PC-9 (cell line): Measurements from ENCODE around the gene SDCCAG8. TPM values are rescaled to one million over a fixed set of nuclear protein-coding genes. Genes with fewer than 3 reads are reported as not detected.

Source experiments
- BruUV-seq: library from RNA; stranded (reverse); fragments of 400-500 nt; replicated peaks from 2 replicates; lab custom pipeline; 2021; lab: Mats Ljungman, UMichigan
- CTCF ChIA-PET: fragments of 300-600 bp; sonication (Branson Sonifier 250); formaldehyde crosslinking; loops from one replicate; lab custom pipeline; 2022; ENCODE audit warnings: antibody characterized with exemption; lab: Charles Lee
- POLR2A ChIA-PET: fragments of 300-600 bp; sonication (Branson Sonifier 250); formaldehyde crosslinking; loops from one replicate; lab custom pipeline; 2022; ENCODE audit warnings: antibody characterized with exemption; ENCODE audit not compliant: unreplicated experiment; lab: Charles Lee
- DNase-seq, 2 experiments: peaks; one replicate each; pipeline versions ENCODE4 v3.0.0 to v3.0.0-alpha.2; 2015 to 2022; ENCODE audit warnings: mixed read lengths in 1 of 2
- H2AFZ ChIP-seq: fragments of 200-600 bp; sonication (generic); 2 replicates; pipeline ENCODE4 v1.8.1; 2017; ENCODE audit warnings: antibody characterized with exemption
- H3F3A ChIP-seq: fragments of 200-600 bp; sonication (generic); 2 replicates; pipeline ENCODE4 v1.8.1; 2017; ENCODE audit warnings: antibody characterized with exemption, mild to moderate bottlenecking, low read depth; ENCODE audit not compliant: insufficient read depth
- H3K27ac ChIP-seq: fragments of 200-600 bp; sonication (generic); 2 replicates; pipeline ENCODE4 v1.6.1; 2016; ENCODE audit warnings: mixed run types
- H3K27me3 ChIP-seq: fragments of 200-600 bp; sonication (generic); 2 replicates; pipeline ENCODE4 v1.6.1; 2016; ENCODE audit warnings: low read depth, mixed run types; ENCODE audit not compliant: insufficient read depth
- H3K36me3 ChIP-seq: fragments of 200-600 bp; sonication (generic); 2 replicates; pipeline ENCODE4 v1.6.1; 2016; ENCODE audit warnings: low read depth, mixed run types
- H3K4me1 ChIP-seq: fragments of 200-600 bp; sonication (generic); replicated peaks from 2 replicates; pipeline ENCODE4 v1.6.1; 2016; ENCODE audit warnings: mixed run types; ENCODE audit not compliant: insufficient read depth
- H3K4me2 ChIP-seq: fragments of 200-600 bp; sonication (generic); 2 replicates; pipeline ENCODE4 v1.6.1; 2017; ENCODE audit warnings: mixed run types
- H3K4me3 ChIP-seq: fragments of 200-600 bp; sonication (generic); 2 replicates; pipeline ENCODE4 v1.6.1; 2016; ENCODE audit warnings: mixed run types
- H3K79me2 ChIP-seq: fragments of 200-600 bp; sonication (generic); 2 replicates; pipeline ENCODE4 v1.6.1; 2017; ENCODE audit warnings: low read depth, mixed run types
- H3K9me2 ChIP-seq: fragments of 200-600 bp; sonication (generic); 2 replicates; pipeline ENCODE4 v1.8.1; 2017; ENCODE audit warnings: mild to moderate bottlenecking; ENCODE audit not compliant: insufficient read depth
- H3K9me3 ChIP-seq: fragments of 200-600 bp; sonication (generic); 2 replicates; pipeline ENCODE4 v1.8.1; 2016; ENCODE audit warnings: low read depth; ENCODE audit not compliant: insufficient read depth
- H4K20me1 ChIP-seq: fragments of 200-600 bp; sonication (generic); 2 replicates; pipeline ENCODE4 v1.8.1; 2017; ENCODE audit not compliant: insufficient read depth
- EZH2 ChIP-seq: fragments of 200-600 bp; sonication (generic); IDR thresholded peaks from 2 replicates; pipeline ENCODE4 v1.8.0; 2017; ENCODE audit warnings: antibody characterized with exemption, low read depth
- intact Hi-C: fragments of 100-400 bp; cut with micrococcal nuclease; formaldehyde crosslinking; loops from one replicate; pipeline ENCODE4 v1.10.0; 2022; ENCODE audit not compliant: unreplicated experiment
- total RNA-seq: library from RNA; stranded (reverse); gene quantifications from 2 replicates; pipeline ENCODE4 v1.2.3, GENCODE V29; 2021
- TF ChIP-seq, protein P1 (sequence below): fragments of 200-600 bp; sonication (generic); conservative IDR thresholded peaks from 2 replicates; pipeline ENCODE4 v1.6.1; 2017; ENCODE audit warnings: mixed run types, antibody characterized with exemption, mild to moderate bottlenecking, moderate library complexity

The SDCCAG8 gene
- total RNA-seq, 1 experiment from 2014 or later, result 22.7 TPM

DNA sequence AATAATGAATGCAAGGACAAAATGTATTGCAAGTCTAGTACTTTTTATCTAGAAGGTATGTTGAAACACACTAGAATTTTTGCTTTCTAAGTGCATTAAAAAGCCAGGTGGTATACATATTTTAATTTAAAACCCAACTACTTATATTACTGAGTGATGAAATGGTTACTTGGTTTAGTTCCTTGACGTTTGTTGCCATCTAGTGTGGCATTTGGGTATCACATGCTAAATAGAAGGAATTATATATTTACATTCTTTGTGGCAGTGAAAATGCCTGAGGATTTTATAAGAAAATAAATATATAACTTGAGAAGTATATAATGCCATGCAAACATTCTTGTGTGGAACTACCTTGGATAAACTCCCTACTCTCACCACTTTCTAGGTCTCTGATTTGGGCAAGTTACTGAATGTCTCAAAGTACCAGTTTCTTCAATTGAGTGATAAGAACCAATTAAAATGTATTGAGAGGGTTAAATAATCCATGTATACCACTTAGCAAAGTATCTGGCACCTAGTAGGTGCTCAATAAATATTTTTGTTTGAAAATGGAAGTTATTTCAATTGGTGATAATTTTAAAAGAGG, 69.6 kb downstream of the SDCCAG8 start:
- no peaks in the 10 kb centered on the region for H3K9me2 ChIP-seq
- no peak overlapping the region for H2AFZ ChIP-seq
- H3K4me2 ChIP-seq, result no peak overlapping the region
- TF ChIP-seq EZH2, result no peak
- TF ChIP-seq, protein P1, sequence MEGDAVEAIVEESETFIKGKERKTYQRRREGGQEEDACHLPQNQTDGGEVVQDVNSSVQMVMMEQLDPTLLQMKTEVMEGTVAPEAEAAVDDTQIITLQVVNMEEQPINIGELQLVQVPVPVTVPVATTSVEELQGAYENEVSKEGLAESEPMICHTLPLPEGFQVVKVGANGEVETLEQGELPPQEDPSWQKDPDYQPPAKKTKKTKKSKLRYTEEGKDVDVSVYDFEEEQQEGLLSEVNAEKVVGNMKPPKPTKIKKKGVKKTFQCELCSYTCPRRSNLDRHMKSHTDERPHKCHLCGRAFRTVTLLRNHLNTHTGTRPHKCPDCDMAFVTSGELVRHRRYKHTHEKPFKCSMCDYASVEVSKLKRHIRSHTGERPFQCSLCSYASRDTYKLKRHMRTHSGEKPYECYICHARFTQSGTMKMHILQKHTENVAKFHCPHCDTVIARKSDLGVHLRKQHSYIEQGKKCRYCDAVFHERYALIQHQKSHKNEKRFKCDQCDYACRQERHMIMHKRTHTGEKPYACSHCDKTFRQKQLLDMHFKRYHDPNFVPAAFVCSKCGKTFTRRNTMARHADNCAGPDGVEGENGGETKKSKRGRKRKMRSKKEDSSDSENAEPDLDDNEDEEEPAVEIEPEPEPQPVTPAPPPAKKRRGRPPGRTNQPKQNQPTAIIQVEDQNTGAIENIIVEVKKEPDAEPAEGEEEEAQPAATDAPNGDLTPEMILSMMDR, result peak; percentile 91
- no peaks in the 10 kb centered on the region for H3K36me3 ChIP-seq
- H3K4me1 ChIP-seq, result no peaks in the 10 kb centered on the region
- CTCF ChIA-PET, result no interaction called here
- H3K27ac ChIP-seq, result no peak overlapping the region
- H3K9me3 ChIP-seq, result no peaks in the 10 kb centered on the region
- peak in 1 of 2 experiments; percentile 44 for DNase-seq
- intact Hi-C loops, result loop anchor here (1.0 to 5.0 kb wide), 3 partner anchors 858 to 1305 kb away; no protein-coding TSS in a partner anchor
- no peaks in the 10 kb centered on the region for H3K79me2 ChIP-seq
- POLR2A ChIA-PET, result no interaction called here
- no peaks in the 10 kb centered on the region for H3K27me3 ChIP-seq
- H4K20me1 ChIP-seq, result no peaks in the 10 kb centered on the region
- no TSS peak for BruUV-seq
- H3F3A ChIP-seq, result no peaks in the 10 kb centered on the region
- H3K4me3 ChIP-seq, result no peak overlapping the region

DNA sequence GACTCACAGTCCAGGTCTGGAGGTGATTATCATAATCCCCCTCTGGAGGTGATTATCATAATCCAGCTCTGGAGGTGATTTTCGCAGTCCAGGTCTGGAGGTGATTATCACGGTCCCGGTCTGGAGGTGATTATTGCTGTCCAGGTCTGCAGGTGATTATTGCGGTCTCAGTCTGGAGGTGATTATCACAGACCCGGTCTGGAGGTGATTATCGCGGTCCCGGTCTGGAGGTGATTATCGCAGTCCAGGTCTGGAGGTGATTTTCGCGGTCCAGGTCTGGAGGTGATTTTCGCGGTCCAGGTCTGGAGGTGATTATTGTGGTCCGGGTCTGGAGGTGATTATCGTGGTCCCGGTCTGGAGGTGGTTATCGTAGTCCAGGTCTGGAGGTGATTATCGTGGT, 76.6 kb downstream of the SDCCAG8 start:
- intact Hi-C loops, result no loop called here
- H2AFZ ChIP-seq, result no peak overlapping the region
- no peaks in the 10 kb centered on the region for H4K20me1 ChIP-seq
- no peaks in the 10 kb centered on the region; the same call in 1 of the 2 replicates for H3K9me2 ChIP-seq
- no peaks in the 10 kb centered on the region for H3K27me3 ChIP-seq
- TF ChIP-seq, protein P1, result no peak
- no peak for TF ChIP-seq EZH2
- no peaks in the 10 kb centered on the region for H3K9me3 ChIP-seq
- H3F3A ChIP-seq, result no peaks in the 10 kb centered on the region
- DNase-seq, result no peak
- no peak overlapping the region for H3K4me2 ChIP-seq
- no peak overlapping the region for H3K4me3 ChIP-seq
- ChIA-PET POLR2A (no interaction called here), CTCF (no interaction called here)
- no peak overlapping the region for H3K27ac ChIP-seq
- BruUV-seq, result no TSS peak
- H3K4me1 ChIP-seq, result no peaks in the 10 kb centered on the region
- no peaks in the 10 kb centered on the region for H3K79me2 ChIP-seq
- H3K36me3 ChIP-seq, result 0 out of 2 replicates have a peak, but pooled peaks cover 4% of the 10 kb centered on the region

DNA sequence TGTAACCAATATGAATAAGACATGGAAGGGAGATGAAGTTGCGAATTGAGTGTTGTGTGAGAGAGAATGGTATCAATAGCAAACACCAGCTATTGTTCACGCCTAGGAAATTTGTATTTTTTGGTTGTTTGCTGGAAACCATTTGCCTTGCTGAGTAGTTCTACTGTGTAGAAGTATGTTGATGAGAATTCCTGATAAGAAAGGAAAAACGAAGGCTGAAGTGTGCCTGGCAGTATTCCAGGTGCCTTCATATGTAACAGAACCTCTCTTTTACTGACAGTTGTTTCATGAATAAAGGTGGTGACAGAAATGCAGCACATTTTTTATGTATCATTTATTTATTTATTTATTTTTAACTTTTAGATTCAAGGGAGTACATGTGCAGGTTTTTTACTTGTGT, 79.5 kb downstream of the SDCCAG8 start:
- Histone ChIP-seq H3K27me3 (no peaks in the 10 kb centered on the region), H3K4me2 (no peak overlapping the region), H3K36me3 (peaks cover 4% of the 10 kb centered on the region; the same call in 1 of the 2 replicates), H3K9me2 (no peaks in the 10 kb centered on the region; the same call in 1 of the 2 replicates), H3K79me2 (no peaks in the 10 kb centered on the region), H3K4me1 (no peaks in the 10 kb centered on the region), H4K20me1 (no peaks in the 10 kb centered on the region), H3K27ac (no peak overlapping the region), H3K4me3 (no peak overlapping the region), H3F3A (no peaks in the 10 kb centered on the region), H3K9me3 (no peaks in the 10 kb centered on the region), H2AFZ (no peak overlapping the region)
- ChIA-PET CTCF (interaction anchor here (0.6 kb wide), 1 partner anchor 743 kb away, joined by 7 read pairs; no protein-coding TSS in a partner anchor), POLR2A (no interaction called here)
- intact Hi-C loops, result no loop called here
- DNase-seq, result no peak
- no TSS peak for BruUV-seq
- TF ChIP-seq, protein P1, result no peak
- no peak for TF ChIP-seq EZH2
